Right kidney (tissue), 1 donor: ENCODE results near the gene BTD.

Experiments
- DNase-seq: peaks from one replicate; pipeline ENCODE4 v3.0.0-alpha.2; 2016

Gene BTD

DNA sequence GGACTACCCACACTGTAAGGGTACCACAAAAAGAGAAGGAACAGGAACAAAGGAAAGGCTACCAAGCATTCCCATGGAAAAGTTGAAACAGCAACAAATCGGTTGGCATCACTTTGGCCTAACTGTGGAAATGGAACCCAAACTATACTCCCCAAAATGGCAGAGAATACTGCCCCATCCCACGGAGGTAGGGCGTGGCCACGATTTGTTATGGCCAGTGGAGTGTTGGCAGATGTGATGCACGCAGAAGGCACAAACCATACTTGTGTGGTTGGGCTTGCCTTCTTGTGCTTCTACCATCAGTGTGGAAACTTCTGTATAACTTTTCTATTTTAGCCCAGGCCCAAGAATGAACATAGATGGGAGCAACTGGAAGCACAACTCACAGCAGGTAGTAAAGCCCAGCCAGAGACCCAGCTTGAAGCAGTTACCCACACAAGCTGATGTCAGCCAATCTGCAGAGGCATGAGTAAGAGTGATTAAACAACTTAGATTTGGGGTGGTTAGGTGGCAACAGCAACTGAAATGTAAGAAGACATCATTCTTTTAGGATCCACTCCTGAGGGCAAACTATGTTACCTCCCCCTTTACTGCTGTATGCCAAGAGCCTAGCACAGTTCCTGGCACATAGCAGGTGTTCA lies 64.1 kb downstream of the BTD start:
- no peak for DNase-seq

- DNase-seq, result no peak
Measured at GRCh38 chr3:15666277-15666676, 64.7 kb downstream of the BTD start.

- DNase-seq, result no peak
Measured at GRCh38 chr3:15667484-15667883, 65.9 kb downstream of the BTD start.

GRCh38 chr3:15673536-15673935 lies 72.0 kb downstream of the BTD start:
- DNase-seq, result no peak

DNA sequence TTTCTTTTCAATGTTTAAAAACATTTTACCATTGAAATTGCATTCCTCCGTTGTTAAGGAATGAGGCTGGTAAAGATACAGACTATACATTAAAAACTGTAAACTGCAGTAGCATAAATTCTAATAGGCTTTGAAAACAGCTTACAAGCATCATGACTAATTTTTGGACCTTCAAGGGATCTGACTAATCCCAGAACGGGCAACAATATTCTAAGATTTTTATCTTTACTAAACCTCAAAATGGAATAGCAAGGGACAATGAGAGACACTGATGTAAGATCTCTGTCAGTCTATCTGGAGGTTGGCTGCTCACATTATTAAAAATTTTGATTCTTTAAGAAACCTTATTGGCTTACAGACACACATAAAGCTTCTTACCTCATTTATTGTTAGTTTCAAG lies 74.7 kb downstream of the BTD start:
- no peak for DNase-seq

- DNase-seq, result no peak
Measured at GRCh38 chr3:15679306-15679705, 77.8 kb downstream of the BTD start.

DNA sequence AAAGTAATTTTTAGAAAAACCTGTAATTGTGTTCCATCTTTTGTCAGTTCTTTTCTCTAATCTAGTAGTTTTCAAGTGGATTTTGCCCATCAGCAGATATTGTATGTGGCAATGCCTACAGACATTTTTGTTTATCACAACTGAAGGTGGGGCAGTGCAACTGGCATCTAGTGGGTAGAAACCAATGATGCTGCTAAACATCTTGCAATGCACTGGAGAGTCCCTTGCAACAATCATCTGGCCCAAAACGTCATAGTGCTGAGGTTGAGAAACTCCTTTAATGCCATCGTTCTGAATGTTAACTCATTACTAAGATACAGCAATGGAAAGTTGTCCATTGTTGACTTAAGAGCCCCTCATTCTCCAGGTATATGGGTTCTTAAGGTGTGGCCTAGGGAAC lies 80.1 kb downstream of the BTD start:
- no peak for DNase-seq

DNA sequence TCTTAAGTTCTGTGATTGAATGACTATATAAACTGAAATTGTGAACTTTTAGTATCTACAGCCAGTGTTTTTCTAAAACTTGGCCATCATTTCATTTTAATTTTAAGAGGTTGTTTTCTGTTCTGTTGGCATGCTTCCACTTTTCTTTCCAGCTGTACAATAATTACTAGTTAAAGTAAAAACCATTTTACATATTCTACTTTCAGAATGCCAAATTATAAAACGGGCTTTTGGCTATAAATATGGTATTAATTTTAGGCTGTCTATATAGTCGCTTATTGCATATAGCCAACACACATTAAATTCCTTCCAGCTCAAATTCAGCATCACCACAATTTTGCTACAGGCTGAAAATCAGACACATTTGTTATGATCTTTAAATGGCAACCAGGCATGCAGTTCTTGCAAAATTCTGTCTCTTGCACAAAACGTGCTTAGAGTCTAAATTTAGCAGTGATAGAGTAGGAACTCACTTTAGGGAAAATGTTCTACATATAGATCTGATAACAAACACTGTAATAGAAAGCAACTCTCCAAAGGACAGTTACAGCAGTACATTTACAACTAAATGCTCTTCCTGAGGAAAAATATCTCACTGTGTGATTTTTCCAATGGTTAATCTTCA lies 81.1 kb downstream of the BTD start:
- DNase-seq, result no peak

DNA sequence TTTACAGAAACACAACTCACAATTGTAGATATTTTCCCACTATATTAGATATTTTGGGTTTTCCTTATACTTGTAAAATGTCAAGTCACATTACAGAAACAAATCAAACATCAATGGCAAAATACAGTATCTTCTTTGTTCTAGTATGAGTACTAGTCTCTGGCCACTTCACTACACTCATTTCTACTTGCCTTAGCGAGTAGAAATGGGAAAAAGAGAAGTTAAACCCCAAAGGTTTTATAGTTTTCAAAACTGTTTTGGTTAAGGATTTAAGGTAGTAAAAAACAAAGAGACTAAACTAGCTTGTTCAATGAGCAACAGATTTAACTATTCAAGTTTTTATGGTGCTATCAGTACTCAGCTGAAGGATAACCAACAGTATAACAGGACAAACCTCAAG lies 81.7 kb downstream of the BTD start:
- DNase-seq, result no peak

GRCh38 chr3:15685927-15686326 lies 84.4 kb downstream of the BTD start:
- DNase-seq, result no peak

DNA sequence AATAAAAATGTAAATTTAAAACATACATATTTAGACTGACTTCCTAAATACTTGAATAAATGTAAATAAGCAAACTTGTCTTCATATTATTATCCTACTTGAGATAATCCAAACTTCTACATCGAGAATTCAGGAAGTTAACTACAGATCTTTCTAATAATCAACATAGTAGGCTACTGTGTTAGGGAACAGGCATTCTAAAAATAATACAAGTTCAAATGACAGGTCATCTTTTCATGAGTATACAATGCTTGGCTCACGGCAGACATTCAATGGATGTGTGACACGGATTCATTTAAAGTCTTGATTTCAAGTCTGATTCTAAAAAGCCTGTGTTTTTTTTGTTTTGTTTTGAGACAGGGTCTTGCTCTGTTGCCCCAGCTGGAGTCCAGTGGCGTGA lies 88.7 kb downstream of the BTD start:
- no peak for DNase-seq

- DNase-seq, result no peak
Measured at GRCh38 chr3:15690748-15691147, 89.2 kb downstream of the BTD start.

- DNase-seq, result no peak
Measured at GRCh38 chr3:15693355-15693754, 91.8 kb downstream of the BTD start.

DNA sequence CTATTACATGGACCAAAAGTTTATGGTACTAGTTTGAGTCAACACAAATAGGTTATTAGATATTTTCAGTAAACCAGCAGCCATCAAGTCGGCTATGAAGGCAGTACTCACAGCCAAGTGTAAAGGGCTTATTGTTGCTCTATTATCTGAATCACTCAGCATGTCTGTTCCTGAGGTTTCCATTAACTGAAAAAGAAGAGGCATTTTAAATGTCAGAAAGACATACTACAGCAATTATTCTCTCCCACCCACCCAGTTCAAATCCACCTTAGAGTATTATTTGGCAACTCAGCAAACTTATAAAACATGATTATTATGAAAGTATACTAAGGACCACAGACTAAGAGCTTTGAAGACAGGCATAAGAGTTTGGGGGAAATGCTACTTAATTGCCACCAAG lies 93.1 kb downstream of the BTD start:
- no peak for DNase-seq
